SK-N-SH (cell line): ENCODE results near the gene BCLAF1. TPM values are rescaled to one million over a fixed set of nuclear protein-coding genes. Genes with fewer than 3 reads are reported as not detected.

Experiments used
- CTCF ChIA-PET: fragments of 300-600, 350-600 bp; formaldehyde crosslinking; extraction: SDS; loops from one replicate; lab custom pipeline; 2021; lab: Yijun Ruan, JAX
- POLR2A ChIA-PET: fragments of 350-600 bp; sonication (Branson Sonifier 250); formaldehyde crosslinking; extraction: SDS; loops from one replicate; lab custom pipeline; 2020; ENCODE audit warnings: antibody characterized with exemption, inconsistent platforms; lab: Yijun Ruan, JAX
- DNase-seq: peaks from one replicate; pipeline ENCODE4 v3.0.0; 2012
- H2AFZ ChIP-seq: fragments of 200-600 bp; sonication (generic); 2 replicates; pipeline ENCODE4 v1.8.1; 2016; ENCODE audit warnings: antibody characterized with exemption, mild to moderate bottlenecking, low read depth
- H3F3A ChIP-seq: fragments of 200-600 bp; sonication (generic); replicated peaks from 2 replicates; pipeline ENCODE3; 2016; ENCODE audit warnings: antibody characterized with exemption, mild to moderate bottlenecking; ENCODE audit not compliant: insufficient read depth
- H3K27ac ChIP-seq, 2 experiments: fragments of 200-500 bp in 1 of 2; fragments of 200-600 bp in 1 of 2; sonication (Bioruptor generic) in 1 of 2; sonication (generic), shearing (Covaris generic) in 1 of 2; 2 replicates each; pipeline versions ENCODE4 v1.5.1 to v1.6.1; 2014 to 2016; ENCODE audit warnings: low read depth in 2 of 2, inconsistent platforms in 1 of 2, low read length in 1 of 2, mild to moderate bottlenecking in 1 of 2, mixed read lengths in 1 of 2
- H3K27me3 ChIP-seq: fragments of 200-600 bp; sonication (generic), shearing (Covaris generic); 2 replicates; pipeline ENCODE4 v1.6.1; 2016; ENCODE audit warnings: mixed run types; ENCODE audit not compliant: insufficient read depth
- H3K36me3 ChIP-seq, 2 experiments: fragments of 200-500 bp in 1 of 2; fragments of 200-600 bp in 1 of 2; sonication (Bioruptor generic) in 1 of 2; sonication (generic) in 1 of 2; replicated peaks in 1 of 2; 2 replicates each; pipeline versions ENCODE3 to v1.5.1; 2014 to 2016; ENCODE audit warnings: low read length in 1 of 2, mild to moderate bottlenecking in 1 of 2; ENCODE audit not compliant: insufficient read depth in 2 of 2, control insufficient read depth in 1 of 2
- H3K4me1 ChIP-seq, 2 experiments: fragments of 200-500 bp in 1 of 2; fragments of 200-600 bp in 1 of 2; sonication (Bioruptor generic) in 1 of 2; sonication (generic), shearing (Covaris generic) in 1 of 2; 2 replicates each; pipeline versions ENCODE4 v1.5.1 to v1.6.1; 2014 to 2016; ENCODE audit warnings: low read depth in 1 of 2, low read length in 1 of 2, mixed run types in 1 of 2; ENCODE audit not compliant: insufficient read depth in 2 of 2, control insufficient read depth in 1 of 2
- H3K4me2 ChIP-seq: fragments of 200-600 bp; sonication (generic), shearing (Covaris generic); 2 replicates; pipeline ENCODE4 v1.6.1; 2017; ENCODE audit warnings: mixed run types
- H3K4me3 ChIP-seq, 2 experiments: fragments of 200-500 bp in 1 of 2; fragments of 200-600 bp in 1 of 2; sonication (Bioruptor generic) in 1 of 2; sonication (generic), shearing (Covaris generic) in 1 of 2; 2 replicates each; pipeline versions ENCODE4 v1.5.1 to v1.8.1; 2014 to 2016; ENCODE audit warnings: low read depth in 2 of 2, inconsistent platforms in 1 of 2, low read length in 1 of 2, mild to moderate bottlenecking in 1 of 2, mixed read lengths in 1 of 2, moderate library complexity in 1 of 2
- H3K79me2 ChIP-seq: fragments of 200-600 bp; sonication (generic); 2 replicates; pipeline ENCODE4 v1.8.1; 2017; ENCODE audit warnings: mild to moderate bottlenecking; ENCODE audit not compliant: insufficient read depth
- H3K9ac ChIP-seq: fragments of 200-600 bp; sonication (generic); 2 replicates; pipeline ENCODE4 v1.6.1; 2017; ENCODE audit warnings: mixed run types
- H3K9me2 ChIP-seq: fragments of 200-600 bp; sonication (generic); 2 replicates; pipeline ENCODE4 v1.6.1; 2017; ENCODE audit warnings: mixed run types
- H3K9me3 ChIP-seq: fragments of 200-600 bp; sonication (generic); 2 replicates; pipeline ENCODE4 v1.6.1; 2017; ENCODE audit warnings: mixed run types, mild to moderate bottlenecking, moderate library complexity
- H4K20me1 ChIP-seq: fragments of 200-600 bp; sonication (generic); 2 replicates; pipeline ENCODE4 v1.6.1; 2017; ENCODE audit warnings: mild to moderate bottlenecking, mixed run types; ENCODE audit not compliant: insufficient read depth
- CHD2 ChIP-seq: fragments of 150-350 bp; IDR thresholded peaks from 2 replicates; pipeline ENCODE4 v1.6.1; 2018; ENCODE audit warnings: low read length; ENCODE audit not compliant: partially characterized antibody
- CTCF ChIP-seq: fragments of 200-600 bp; sonication (generic); IDR thresholded peaks from 2 replicates; pipeline ENCODE4 v1.6.1; 2017; ENCODE audit warnings: antibody characterized with exemption, mild to moderate bottlenecking, moderate library complexity
- ELF1 ChIP-seq: IDR thresholded peaks from 2 replicates; pipeline ENCODE4 v1.4.0; 2012
- EP300 ChIP-seq, 2 experiments: IDR thresholded peaks; 2 replicates each; pipeline versions ENCODE4 v1.4.0 to v1.6.1; 2012; ENCODE audit warnings: borderline replicate concordance in 1 of 2, low read depth in 1 of 2, low read length in 1 of 2
- EZH2phosphoT487 ChIP-seq: fragments of 200-600 bp; sonication (generic); IDR thresholded peaks from 2 replicates; pipeline ENCODE4 v1.6.1; 2017; ENCODE audit warnings: low read depth, mixed run types, mild to moderate bottlenecking, antibody characterized with exemption, moderate library complexity, borderline replicate concordance
- FOSL2 ChIP-seq: IDR thresholded peaks from 2 replicates; pipeline ENCODE4 v1.4.0; 2012; ENCODE audit warnings: low read depth, mild to moderate bottlenecking, moderate library complexity, borderline replicate concordance
- FOXJ3 ChIP-seq: sonication (generic); formaldehyde crosslinking; IDR thresholded peaks from 2 replicates; pipeline ENCODE4 v1.5.1; 2020; ENCODE audit warnings: mild to moderate bottlenecking, missing genetic modification reagents
- FOXM1 ChIP-seq: IDR thresholded peaks from 2 replicates; pipeline ENCODE4 v1.4.0; 2012; ENCODE audit warnings: low read depth, mild to moderate bottlenecking
- GABPA ChIP-seq: IDR thresholded peaks from 2 replicates; pipeline ENCODE4 v1.4.0; 2012; ENCODE audit warnings: low read depth, mild to moderate bottlenecking
- GATA2 ChIP-seq: sonication (generic); formaldehyde crosslinking; IDR thresholded peaks from 2 replicates; pipeline ENCODE4 v1.5.0; 2020; ENCODE audit warnings: mild to moderate bottlenecking, missing genetic modification reagents
- IRF3 ChIP-seq: fragments of 150-350 bp; IDR thresholded peaks from 2 replicates; pipeline ENCODE4 v1.6.1; 2016; ENCODE audit warnings: mild to moderate bottlenecking, low read depth, low read length
- MXI1 ChIP-seq: IDR thresholded peaks from 2 replicates; pipeline ENCODE4 v1.6.1; 2012; ENCODE audit warnings: mild to moderate bottlenecking, low read depth, low read length, improper control_type of control experiment
- NFIC ChIP-seq: IDR thresholded peaks from 2 replicates; pipeline ENCODE4 v1.4.0; 2012; ENCODE audit warnings: borderline replicate concordance
- RCOR1 ChIP-seq: fragments of 150-350 bp; IDR thresholded peaks from 2 replicates; pipeline ENCODE4 v1.6.1; 2017; ENCODE audit warnings: antibody characterized with exemption, low read length
- RFX5 ChIP-seq: IDR thresholded peaks from 2 replicates; pipeline ENCODE4 v1.6.1; 2012; ENCODE audit warnings: mild to moderate bottlenecking, improper control_type of control experiment, low read length
- SMC3 ChIP-seq: IDR thresholded peaks from 2 replicates; pipeline ENCODE4 v1.6.1; 2012; ENCODE audit warnings: low read depth, low read length, improper control_type of control experiment
- TCF12 ChIP-seq: IDR thresholded peaks from 2 replicates; pipeline ENCODE4 v1.4.0; 2012
- USF1 ChIP-seq: IDR thresholded peaks from 2 replicates; pipeline ENCODE4 v1.4.0; 2012; ENCODE audit warnings: low read depth, borderline replicate concordance
- USF2 ChIP-seq: fragments of 150-350 bp; IDR thresholded peaks from 2 replicates; pipeline ENCODE4 v1.6.1; 2017; ENCODE audit warnings: antibody characterized with exemption, low read length, low read depth, borderline replicate concordance
- YY1 ChIP-seq: IDR thresholded peaks from 2 replicates; pipeline ENCODE4 v1.4.0; 2012; ENCODE audit warnings: low read depth, mild to moderate bottlenecking
- WGBS: methylation state at CpG from one replicate; pipeline ENCODE4 v1.1.6; 2017; ENCODE audit warnings: low lambda C conversion rate; 5-methylcytosine and 5-hydroxymethylcytosine counted together
- polyA plus RNA-seq, 3 experiments: library from polyadenylated mRNA; depleted of rRNA; stranded (reverse); fragments of >200 nt; gene quantifications; 2 replicates each; pipeline ENCODE4 v1.2.3, GENCODE V29; 2012
- TF ChIP-seq, protein P1 (sequence below): IDR thresholded peaks from 2 replicates; pipeline ENCODE4 v1.4.0; 2012; ENCODE audit warnings: low read depth
- TF ChIP-seq, protein P2 (sequence below): IDR thresholded peaks from 2 replicates; pipeline ENCODE4 v1.4.0; 2012; ENCODE audit warnings: low read depth, borderline replicate concordance
- TF ChIP-seq, protein P3 (sequence below): IDR thresholded peaks from 2 replicates; pipeline ENCODE4; 2012

The BCLAF1 gene
- polyA plus RNA-seq (2012; rRNA removed), result 21.9 and 30.4 TPM in 2 replicates
- 26.2 and 32.4 TPM in 2 replicates for polyA plus RNA-seq (2012; cell fraction: cytosol; rRNA removed)
- 18.2 and 47.2 TPM in 2 replicates for polyA plus RNA-seq (2012; cell fraction: nucleus; rRNA removed)

DNA sequence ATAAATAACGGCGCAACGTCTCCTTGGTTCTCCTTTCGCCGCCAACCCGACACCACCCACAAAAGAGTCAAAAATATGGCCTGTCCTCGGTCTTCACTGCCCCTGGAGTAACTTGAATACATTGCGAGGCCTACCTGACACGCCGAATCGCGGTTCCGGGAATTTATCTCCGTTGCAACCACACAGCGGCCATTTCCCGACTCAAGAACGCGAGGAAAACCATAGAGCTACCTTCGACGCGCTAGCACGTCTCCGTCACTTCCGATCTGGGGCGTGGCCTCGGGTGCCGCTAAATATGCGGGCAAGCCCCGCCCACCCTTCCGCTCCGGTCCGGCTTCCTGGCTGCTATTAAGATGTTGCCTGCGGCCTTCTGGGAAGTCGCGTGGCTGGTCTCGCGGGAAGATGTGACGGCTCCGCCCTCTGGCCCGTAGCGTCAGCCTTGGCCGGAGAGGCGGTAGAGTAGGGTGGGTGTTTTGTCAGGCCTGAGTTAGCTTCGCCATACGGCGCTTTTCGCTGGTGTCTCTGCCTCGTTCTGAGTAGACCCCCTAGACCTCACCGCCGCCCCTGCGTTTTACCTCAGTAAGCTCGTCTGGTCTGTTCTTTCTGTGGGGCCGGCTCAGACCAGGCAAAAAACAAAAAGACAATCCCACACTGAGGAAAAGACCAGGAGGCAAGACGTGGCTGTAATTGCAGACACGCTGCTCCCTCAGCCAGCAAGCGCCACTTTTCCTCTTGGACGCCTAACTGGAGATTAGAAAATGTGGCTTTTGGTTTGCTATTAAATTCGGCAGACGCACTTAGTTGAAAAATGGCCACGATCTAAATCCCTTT lies at the start of gene BCLAF1:
BCLAF1 (minus strand) TSS at position 268 of the 831 bp plus-strand sequence. CDS start 9,980 bp downstream, outside the sequence.
- Histone ChIP-seq H3K9me3 (no peaks in the 10 kb centered on the region), H3F3A (peaks cover 27% of the 10 kb centered on the region), H3K4me1 (peaks cover 5 to 20% of the 10 kb centered on the region in 2 experiments; a peak in 3 of 4 replicates), H3K27me3 (no peaks in the 10 kb centered on the region), H3K79me2 (peaks cover 48% of the 10 kb centered on the region), H3K9ac (peak within 1 kb of the TSS; percentile 100), H3K9me2 (no peaks in the 10 kb centered on the region), H2AFZ (peak within 1 kb of the TSS; percentile 90), H4K20me1 (peaks cover 44% of the 10 kb centered on the region), H3K4me3 (peak within 1 kb of the TSS; percentile 93 to 98), H3K27ac (peak within 1 kb of the TSS; percentile 100), H3K36me3 (peaks cover 0 to 4% of the 10 kb centered on the region in 2 experiments), H3K4me2 (peak within 1 kb of the TSS; percentile 94)
- under 1% methylated on average over 42 of the region's 60 CpGs for WGBS
- ChIA-PET POLR2A (interaction anchor here (0.6 to 2.6 kb wide), 28 partner anchors 8 to 826 kb away, joined by 3 to 14 read pairs (median 4); partner anchors contain the start of genes MAP3K5, MAP7 and MTFR2), CTCF (interaction anchor here (0.8 to 3.8 kb wide), 10 partner anchors 9 to 783 kb away, joined by 3 to 20 read pairs (median 4); partner anchors contain the start of genes MAP3K5 and MAP7)
- peak; percentile 92 for DNase-seq
- TF ChIP-seq RFX5 (no peak), ELF1 (peak; percentile 81), RCOR1 (no peak), SMC3 (no peak), USF2 (no peak; the same call in 1 of the 2 replicates), GABPA (peak; percentile 76), YY1 (peak; percentile 81), GATA2 (CRISPR knock-in tag) (no peak), FOSL2 (no peak), CHD2 (peak; percentile 99), FOXM1 (no peak), CTCF (no peak), EZH2phosphoT487 (no peak), USF1 (no peak), FOXJ3 (CRISPR knock-in tag) (no peak), TCF12 (no peak), IRF3 (no peak), MXI1 (0 out of 2 replicates have a peak, but pooled peaks have one; percentile 8), NFIC (no peak), EP300 (IDR thresholded peaks at IDR 0.05; ENCODE audit: borderline replicate concordance in 1 of 2, low read depth in 1 of 2, low read length in 1 of 2) (no peak)
- TF ChIP-seq, protein P1, sequence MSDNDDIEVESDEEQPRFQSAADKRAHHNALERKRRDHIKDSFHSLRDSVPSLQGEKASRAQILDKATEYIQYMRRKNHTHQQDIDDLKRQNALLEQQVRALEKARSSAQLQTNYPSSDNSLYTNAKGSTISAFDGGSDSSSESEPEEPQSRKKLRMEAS, result peak; percentile 23
- TF ChIP-seq, protein P2, sequence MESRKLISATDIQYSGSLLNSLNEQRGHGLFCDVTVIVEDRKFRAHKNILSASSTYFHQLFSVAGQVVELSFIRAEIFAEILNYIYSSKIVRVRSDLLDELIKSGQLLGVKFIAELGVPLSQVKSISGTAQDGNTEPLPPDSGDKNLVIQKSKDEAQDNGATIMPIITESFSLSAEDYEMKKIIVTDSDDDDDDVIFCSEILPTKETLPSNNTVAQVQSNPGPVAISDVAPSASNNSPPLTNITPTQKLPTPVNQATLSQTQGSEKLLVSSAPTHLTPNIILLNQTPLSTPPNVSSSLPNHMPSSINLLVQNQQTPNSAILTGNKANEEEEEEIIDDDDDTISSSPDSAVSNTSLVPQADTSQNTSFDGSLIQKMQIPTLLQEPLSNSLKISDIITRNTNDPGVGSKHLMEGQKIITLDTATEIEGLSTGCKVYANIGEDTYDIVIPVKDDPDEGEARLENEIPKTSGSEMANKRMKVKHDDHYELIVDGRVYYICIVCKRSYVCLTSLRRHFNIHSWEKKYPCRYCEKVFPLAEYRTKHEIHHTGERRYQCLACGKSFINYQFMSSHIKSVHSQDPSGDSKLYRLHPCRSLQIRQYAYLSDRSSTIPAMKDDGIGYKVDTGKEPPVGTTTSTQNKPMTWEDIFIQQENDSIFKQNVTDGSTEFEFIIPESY, result peak; percentile 96
- TF ChIP-seq, protein P3, sequence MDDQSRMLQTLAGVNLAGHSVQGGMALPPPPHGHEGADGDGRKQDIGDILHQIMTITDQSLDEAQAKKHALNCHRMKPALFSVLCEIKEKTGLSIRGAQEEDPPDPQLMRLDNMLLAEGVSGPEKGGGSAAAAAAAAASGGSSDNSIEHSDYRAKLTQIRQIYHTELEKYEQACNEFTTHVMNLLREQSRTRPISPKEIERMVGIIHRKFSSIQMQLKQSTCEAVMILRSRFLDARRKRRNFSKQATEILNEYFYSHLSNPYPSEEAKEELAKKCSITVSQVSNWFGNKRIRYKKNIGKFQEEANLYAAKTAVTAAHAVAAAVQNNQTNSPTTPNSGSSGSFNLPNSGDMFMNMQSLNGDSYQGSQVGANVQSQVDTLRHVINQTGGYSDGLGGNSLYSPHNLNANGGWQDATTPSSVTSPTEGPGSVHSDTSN, result no peak
